ENCODE results near the gene ARHGEF1.
"Not testable (repeated sequence)": the region's sequence is repeated elsewhere in the genome, so short reads cannot be mapped to it uniquely, and the experiment has no call there.

DNA sequence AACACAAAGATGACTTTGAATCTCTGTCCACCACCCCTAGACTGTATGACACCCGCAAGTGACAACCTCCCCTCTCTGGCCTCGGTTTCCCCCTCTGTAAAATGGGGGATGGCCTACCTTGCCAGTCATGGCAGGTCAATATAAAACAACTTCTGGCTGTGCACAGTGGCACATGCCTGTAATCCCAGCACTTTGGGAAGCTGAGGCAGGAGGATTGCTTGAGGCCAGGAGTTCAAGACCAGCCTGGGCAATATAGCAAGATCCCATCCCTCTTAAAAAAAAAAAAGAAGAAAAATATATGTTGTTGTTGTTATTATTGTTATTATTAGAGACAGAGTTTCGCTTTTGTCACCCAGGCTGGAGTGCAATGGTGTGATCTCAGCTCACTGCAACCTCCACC lies 7.0 kb upstream of the ARHGEF1 start:
- not testable (repeated sequence) for TF ChIP-seq CTCF (IDR thresholded peaks at IDR 0.05); EZH2 (IDR thresholded peaks at IDR 0.05; ENCODE audit: borderline replicate concordance, insufficient read depth, low read depth, low read length, poor library complexity, severe bottlenecking)
